Stimulated activated CD4-positive, alpha-beta T cell treated with anti-CD3 and anti-CD28 coated beads, Interleukin-1b, Interleukin-23, amount 100 ng/mL, for 48 hours (primary cell): ENCODE results near the gene HS2ST1.

Experiments
- DNase-seq: peaks from one replicate; pipeline ENCODE4 v3.0.0-alpha.2; 2020

Gene HS2ST1

GRCh38 chr1:87117761-87118368 is 203.4 kb downstream of the HS2ST1 start:
- no peak for DNase-seq

GRCh38 chr1:87119541-87120140 is 205.2 kb downstream of the HS2ST1 start:
- no peak for DNase-seq

GRCh38 chr1:87120779-87121178 is 206.3 kb downstream of the HS2ST1 start:
- no peak for DNase-seq

GRCh38 chr1:87121711-87122163 is 207.3 kb downstream of the HS2ST1 start:
- DNase-seq: no peak

- no peak for DNase-seq
Observed at GRCh38 chr1:87122243-87122642, 207.8 kb downstream of the HS2ST1 start.

- no peak for DNase-seq
Observed at GRCh38 chr1:87123610-87124009, 209.2 kb downstream of the HS2ST1 start.

GRCh38 chr1:87126886-87127505 is 212.6 kb downstream of the HS2ST1 start:
- DNase-seq: no peak

- DNase-seq: no peak
Observed at GRCh38 chr1:87127581-87127980, 213.1 kb downstream of the HS2ST1 start.

GRCh38 chr1:87129038-87129437 is 214.6 kb downstream of the HS2ST1 start:
- DNase-seq: no peak

- no peak for DNase-seq
Observed at GRCh38 chr1:87129606-87130005, 215.2 kb downstream of the HS2ST1 start.

GRCh38 chr1:87130438-87130837 is 216.0 kb downstream of the HS2ST1 start:
- DNase-seq: no peak

- DNase-seq: peak; percentile 65
Observed at GRCh38 chr1:87131809-87132283, 217.4 kb downstream of the HS2ST1 start.

- no peak for DNase-seq
Observed at GRCh38 chr1:87132284-87132870, 217.9 kb downstream of the HS2ST1 start.

- no peak for DNase-seq
Observed at GRCh38 chr1:87134061-87134460, 219.6 kb downstream of the HS2ST1 start.

- DNase-seq: no peak
Observed at GRCh38 chr1:87134625-87135328, 220.3 kb downstream of the HS2ST1 start.

GRCh38 chr1:87135329-87135712 is 220.9 kb downstream of the HS2ST1 start:
- DNase-seq: no peak

GRCh38 chr1:87136607-87137341 is 222.3 kb downstream of the HS2ST1 start:
- no peak for DNase-seq

- DNase-seq: no peak
Observed at GRCh38 chr1:87137342-87137739, 222.9 kb downstream of the HS2ST1 start.

- no peak for DNase-seq
Observed at GRCh38 chr1:87140831-87141540, 226.6 kb downstream of the HS2ST1 start.

GRCh38 chr1:87141556-87141955 is 227.1 kb downstream of the HS2ST1 start:
- no peak for DNase-seq

- no peak for DNase-seq
Observed at GRCh38 chr1:87143413-87144135, 229.1 kb downstream of the HS2ST1 start.
